Amniotic stem cell (primary cell): ENCODE measurements around the gene NIT2.
A peak's percentile ranks its signal among the peaks of the same experiment; 100 is the strongest.

Experiments used
- DNase-seq: peaks from one replicate; lab custom pipeline; 2025; lab: John Stamatoyannopoulos, UW

The NIT2 gene

GRCh38 chr3:100396967-100397366 lies 62.4 kb downstream of the NIT2 start:
- no peak for DNase-seq

DNA sequence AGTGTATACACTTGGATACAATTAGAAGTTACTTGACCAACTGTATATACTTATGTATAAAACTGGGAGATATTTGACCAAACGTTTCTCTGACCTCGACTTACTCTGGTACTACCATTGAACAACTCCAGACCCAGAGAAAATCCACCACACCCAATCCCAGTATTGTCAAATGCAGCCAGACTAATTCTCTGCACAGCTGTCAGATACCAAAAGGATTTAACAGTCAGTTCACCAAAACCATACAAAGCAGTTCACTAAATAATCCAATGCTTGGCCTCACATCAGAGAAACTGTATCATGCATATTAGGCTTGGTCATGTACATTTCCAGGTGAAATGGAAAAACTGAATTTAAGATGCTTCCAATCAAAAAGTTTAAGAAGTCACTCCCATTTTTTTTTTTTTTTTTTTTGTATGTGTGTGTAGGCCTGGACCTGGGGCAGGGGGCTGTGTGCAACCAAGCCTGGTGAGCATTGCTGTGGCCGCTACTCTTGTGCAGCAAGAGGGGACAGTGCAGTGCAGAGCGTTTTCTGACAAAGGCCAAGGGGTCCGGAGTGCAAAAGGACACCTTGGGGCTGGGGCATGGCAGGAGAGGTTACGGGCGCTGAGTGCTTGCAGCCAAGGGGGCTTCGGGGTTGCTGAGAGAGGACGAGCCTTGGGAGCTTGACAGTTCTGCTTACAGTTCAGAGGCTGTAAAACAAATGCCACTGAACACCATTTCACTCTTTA lies 64.9 kb downstream of the NIT2 start:
- DNase-seq: no peak

DNA sequence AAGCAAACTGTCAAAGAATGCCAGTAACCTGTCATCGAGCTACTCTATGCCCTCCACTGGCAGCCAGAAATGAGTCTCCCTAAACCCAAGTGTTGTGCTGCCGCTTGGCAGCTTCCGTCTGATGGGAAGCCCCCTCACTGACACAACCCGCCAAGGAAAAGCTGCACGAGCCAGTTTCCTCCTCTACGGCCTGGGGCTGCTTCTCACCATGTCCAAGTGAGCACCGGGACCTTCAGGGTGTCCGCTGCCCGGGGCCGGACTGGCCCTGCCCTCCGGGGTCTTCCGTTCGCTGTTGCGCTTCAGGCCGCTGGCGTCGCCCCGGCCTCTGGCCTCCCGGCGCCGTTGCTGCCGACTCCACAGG lies 65.8 kb downstream of the NIT2 start:
- DNase-seq: no peak

GRCh38 chr3:100400780-100401673 lies 66.5 kb downstream of the NIT2 start, which contains the start of the genes LNP1 and TOMM70:
TSS of gene LNP1 (plus strand) at chr3:100401539. CDS start at chr3:100429730, 28,191 bp downstream.
TSS of gene TOMM70 (minus strand) at chr3:100401089. CDS start at chr3:100400949, 140 bp downstream.
- peak; percentile 97 for DNase-seq

- no peak for DNase-seq
Measured at GRCh38 chr3:100401674-100402041, 67.1 kb downstream of the NIT2 start.

- DNase-seq: peak; percentile 56
Measured at GRCh38 chr3:100402256-100402655, 67.7 kb downstream of the NIT2 start.

DNA sequence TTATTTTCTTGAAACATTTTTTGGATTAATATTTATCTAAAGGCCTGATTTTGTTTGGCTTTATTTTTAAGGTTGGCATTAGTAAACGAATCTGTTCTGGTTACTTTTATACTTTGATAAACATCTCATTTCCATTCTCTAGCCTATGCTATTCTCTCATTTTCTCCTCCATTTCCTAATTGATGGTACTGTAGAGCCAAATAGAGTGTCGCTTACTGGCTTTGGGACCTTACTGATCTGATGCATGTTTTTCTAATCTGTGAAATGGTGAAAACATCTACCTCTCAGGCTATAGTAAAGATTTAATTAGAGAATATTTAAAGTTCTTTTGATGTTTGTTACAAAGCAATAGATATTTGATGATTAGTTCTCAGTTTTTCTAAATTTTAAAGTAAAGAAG lies 68.3 kb downstream of the NIT2 start:
- no peak for DNase-seq

GRCh38 chr3:100403362-100404249 lies 69.0 kb downstream of the NIT2 start:
- no peak for DNase-seq

DNA sequence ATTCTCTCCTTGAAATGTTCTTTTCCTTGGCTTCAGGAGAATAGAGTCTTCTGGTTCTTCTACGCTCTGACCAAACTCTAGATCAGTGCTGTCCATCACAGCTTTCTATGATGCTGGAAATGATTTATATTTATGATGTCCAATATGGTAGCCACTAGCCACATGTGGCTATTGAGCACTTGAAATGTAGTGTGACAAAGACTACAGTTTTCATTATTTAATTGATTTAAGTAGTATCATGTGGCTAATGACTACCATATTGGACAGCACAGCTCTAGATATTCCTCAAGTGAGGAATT lies 69.6 kb downstream of the NIT2 start:
- DNase-seq: no peak

- DNase-seq: no peak
Measured at GRCh38 chr3:100407164-100407563, 72.6 kb downstream of the NIT2 start.

- no peak for DNase-seq
Measured at GRCh38 chr3:100407977-100408532, 73.5 kb downstream of the NIT2 start.
